Stimulated activated naive CD8-positive, alpha-beta T cell treated with anti-CD3 and anti-CD28 coated beads, Interleukin-15, amount 100 ng/mL, for 72 hours (primary cell): Measurements from ENCODE around the gene IMP3.

Experiments
- ATAC-seq: fragments of 150-1000 bp; cut with Tn5 transposase; 2 replicates; pipeline ENCODE4 v1.10.0; 2021; ENCODE audit warnings: mild to moderate bottlenecking, moderate library complexity
- DNase-seq, 2 donors: peaks; one replicate each; pipeline ENCODE4 v3.0.0; 2021 to 2022
- H3K27ac Mint-ChIP-seq, 2 donors: one replicate each; pipeline ENCODE4 v1.8.0; 2022; ENCODE audit warnings: mild to moderate bottlenecking in 2 of 2, mixed read lengths in 2 of 2, moderate library complexity in 2 of 2
- H3K27me3 Mint-ChIP-seq: one replicate; pipeline ENCODE4 v1.8.0; 2022; ENCODE audit warnings: mixed read lengths
- H3K4me1 Mint-ChIP-seq: one replicate; pipeline ENCODE4 v1.8.0; 2022; ENCODE audit warnings: mild to moderate bottlenecking, mixed read lengths
- H3K4me3 Mint-ChIP-seq, 2 donors: one replicate each; pipeline ENCODE4 v1.8.0; 2022; ENCODE audit warnings: mild to moderate bottlenecking in 2 of 2, mixed read lengths in 2 of 2, moderate library complexity in 1 of 2
- H3K9me3 Mint-ChIP-seq, 2 donors: one replicate each; pipeline ENCODE4 v1.8.0; 2022; ENCODE audit warnings: mixed read lengths in 2 of 2

IMP3 gene

GRCh38 chr15:75620841-75621391 lies 19.1 kb downstream of the IMP3 start:
- Mint-ChIP-seq H3K9me3 (no peaks in the 10 kb centered on the region), H3K27me3 (no peaks in the 10 kb centered on the region), H3K4me1 (peaks cover 46% of the 10 kb centered on the region), H3K27ac (peak overlapping the region; percentile 77 to 91), H3K4me3 (peak overlapping the region; percentile 55 to 58)
- DNase-seq (no peak), ATAC-seq (no peak)

GRCh38 chr15:75620058-75620820 lies 19.8 kb downstream of the IMP3 start:
- Mint-ChIP-seq H3K9me3 (no peaks in the 10 kb centered on the region), H3K27me3 (no peaks in the 10 kb centered on the region), H3K4me1 (peaks cover 44% of the 10 kb centered on the region), H3K27ac (peak overlapping the region; percentile 77 to 90), H3K4me3 (peak overlapping the region; percentile 55 to 58)
- DNase-seq (no peak), ATAC-seq (no peak)

DNA sequence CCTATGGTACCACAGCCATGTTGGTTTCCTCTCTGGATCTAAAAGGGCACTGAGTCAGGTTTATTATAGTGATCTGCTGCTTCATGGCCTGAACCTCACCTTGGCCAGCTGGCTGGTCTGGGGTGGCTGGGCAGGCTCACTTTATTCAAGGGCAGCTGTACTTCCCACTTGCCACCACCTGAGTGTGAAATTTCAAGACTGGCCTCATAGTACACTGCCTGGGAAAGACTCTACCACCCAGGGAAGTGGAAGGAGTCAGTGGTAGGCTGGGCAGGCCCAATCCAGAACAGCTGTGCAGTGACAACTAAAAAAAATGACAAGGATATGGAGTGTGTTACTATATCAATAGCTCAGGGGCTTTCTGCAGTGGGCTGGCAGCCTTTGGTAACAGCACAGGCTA lies 23.3 kb downstream of the IMP3 start:
- peaks cover 26% of the 10 kb centered on the region for H3K4me1 Mint-ChIP-seq
- H3K4me3 Mint-ChIP-seq, result no peak overlapping the region
- no peaks in the 10 kb centered on the region for H3K9me3 Mint-ChIP-seq
- H3K27me3 Mint-ChIP-seq, result no peaks in the 10 kb centered on the region
- ATAC-seq (no peak), DNase-seq (no peak)
- H3K27ac Mint-ChIP-seq, result no peak overlapping the region

DNA sequence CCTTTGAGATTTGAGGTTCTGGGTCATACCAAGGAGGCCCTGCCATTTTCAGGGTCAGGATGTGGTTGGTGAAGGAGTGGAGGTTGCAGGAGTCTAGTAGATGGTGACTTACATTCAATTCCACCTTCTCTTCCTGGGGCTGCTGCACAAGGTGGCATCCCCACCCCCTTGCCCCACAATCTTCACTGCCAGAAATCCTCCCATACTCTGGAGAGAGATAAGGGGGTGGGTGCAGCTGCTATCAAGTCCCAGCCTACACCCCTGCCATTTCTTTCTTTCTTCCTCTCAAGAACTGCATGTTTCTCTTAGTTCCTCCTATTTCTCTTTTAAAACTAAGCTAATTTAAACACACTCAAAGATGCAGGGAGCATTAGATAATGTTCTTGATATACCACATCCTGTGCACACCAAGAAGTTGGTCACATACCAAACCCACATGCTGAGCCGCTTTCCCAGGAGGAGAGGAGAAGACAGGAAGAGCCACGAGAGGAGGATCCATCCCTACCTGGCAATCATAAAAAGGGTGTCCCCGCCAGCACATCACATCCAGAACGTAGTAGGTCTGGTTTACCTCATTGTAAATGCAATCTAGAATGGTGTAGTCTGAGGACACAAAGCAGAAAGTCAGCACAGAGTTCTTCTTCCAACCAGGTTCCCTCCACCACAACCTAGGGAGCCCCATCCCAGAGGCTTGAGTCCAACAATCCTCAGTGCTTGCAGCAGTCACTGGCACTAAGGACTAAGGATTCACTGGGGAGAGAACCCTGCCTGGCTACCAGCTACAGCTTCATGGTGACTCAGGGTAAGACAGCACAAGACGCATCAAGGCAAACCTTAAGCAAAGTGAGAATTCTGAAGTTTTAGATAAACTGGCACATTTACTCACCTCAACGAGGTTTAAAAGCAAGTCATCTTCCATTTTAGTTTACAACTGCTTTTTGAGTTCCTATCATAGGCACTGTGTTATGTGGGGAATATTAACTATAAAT lies 33.0 kb downstream of the IMP3 start:
- ATAC-seq (peak; percentile 93), DNase-seq (peak in 1 of 2 donors; percentile 26)
- H3K27ac Mint-ChIP-seq, result peak overlapping the region; percentile 51 to 91
- peaks cover 35% of the 10 kb centered on the region for H3K4me1 Mint-ChIP-seq
- H3K27me3 Mint-ChIP-seq, result no peaks in the 10 kb centered on the region
- no peaks in the 10 kb centered on the region for H3K9me3 Mint-ChIP-seq
- peak overlapping the region; percentile 31 to 48 for H3K4me3 Mint-ChIP-seq

GRCh38 chr15:75606026-75606425 lies 34.0 kb downstream of the IMP3 start:
- no peak for ATAC-seq
- Mint-ChIP-seq H3K9me3 (no peaks in the 10 kb centered on the region), H3K4me3 (peak overlapping the region; percentile 48 to 57), H3K27me3 (no peaks in the 10 kb centered on the region), H3K27ac (peak overlapping the region; percentile 51 to 91), H3K4me1 (peaks cover 40% of the 10 kb centered on the region)
- DNase-seq, result no peak

GRCh38 chr15:75599401-75599800 lies 40.6 kb downstream of the IMP3 start:
- DNase-seq, result no peak
- ATAC-seq, result no peak
- H3K4me1 Mint-ChIP-seq, result peaks cover 25% of the 10 kb centered on the region
- no peak overlapping the region for H3K4me3 Mint-ChIP-seq
- H3K9me3 Mint-ChIP-seq, result no peaks in the 10 kb centered on the region
- H3K27ac Mint-ChIP-seq, result no peak overlapping the region
- H3K27me3 Mint-ChIP-seq, result no peaks in the 10 kb centered on the region

DNA sequence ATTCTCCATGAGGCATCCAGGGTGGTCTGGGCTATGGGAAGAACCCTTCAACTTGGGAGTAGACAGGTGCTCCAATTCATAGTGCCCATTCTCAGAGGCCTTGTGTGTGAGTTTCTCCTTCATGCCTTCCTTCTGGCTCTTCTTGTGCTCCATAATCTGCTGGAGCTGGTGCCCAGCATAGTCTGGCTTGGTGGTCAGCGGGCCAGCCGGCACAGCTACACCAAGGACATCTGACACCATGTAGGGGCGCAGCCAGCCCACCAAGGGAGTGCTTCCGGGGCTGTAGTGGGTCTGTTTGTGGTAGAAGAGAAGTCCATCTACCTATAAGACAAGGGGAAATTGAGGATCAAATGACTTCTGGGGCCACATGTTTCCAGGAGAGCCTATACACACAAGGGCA lies 41.7 kb downstream of the IMP3 start:
- peak overlapping the region in 1 of 2 donors; percentile 27 for H3K4me3 Mint-ChIP-seq
- H3K27ac Mint-ChIP-seq, result peak overlapping the region; percentile 9 to 88
- no peaks in the 10 kb centered on the region for H3K27me3 Mint-ChIP-seq
- no peaks in the 10 kb centered on the region for H3K9me3 Mint-ChIP-seq
- H3K4me1 Mint-ChIP-seq, result peaks cover 25% of the 10 kb centered on the region
- ATAC-seq, result no peak
- DNase-seq, result no peak

- peaks cover 25% of the 10 kb centered on the region for H3K4me1 Mint-ChIP-seq
- H3K27ac Mint-ChIP-seq, result peak overlapping the region; percentile 9 to 79
- H3K9me3 Mint-ChIP-seq, result no peaks in the 10 kb centered on the region
- peak; percentile 68 for ATAC-seq
- no peaks in the 10 kb centered on the region for H3K27me3 Mint-ChIP-seq
- DNase-seq, result peak; percentile 19 to 26
- H3K4me3 Mint-ChIP-seq, result peak overlapping the region; percentile 34 to 71
Measured at GRCh38 chr15:75597667-75598341, 42.2 kb downstream of the IMP3 start.

- no peaks in the 10 kb centered on the region for H3K27me3 Mint-ChIP-seq
- peak overlapping the region in 1 of 2 donors; percentile 79 for H3K27ac Mint-ChIP-seq
- H3K4me1 Mint-ChIP-seq, result peaks cover 25% of the 10 kb centered on the region
- no peak for DNase-seq
- ATAC-seq, result no peak
- no peak overlapping the region for H3K4me3 Mint-ChIP-seq
- no peaks in the 10 kb centered on the region for H3K9me3 Mint-ChIP-seq
Measured at GRCh38 chr15:75596703-75597345, 43.2 kb downstream of the IMP3 start.

DNA sequence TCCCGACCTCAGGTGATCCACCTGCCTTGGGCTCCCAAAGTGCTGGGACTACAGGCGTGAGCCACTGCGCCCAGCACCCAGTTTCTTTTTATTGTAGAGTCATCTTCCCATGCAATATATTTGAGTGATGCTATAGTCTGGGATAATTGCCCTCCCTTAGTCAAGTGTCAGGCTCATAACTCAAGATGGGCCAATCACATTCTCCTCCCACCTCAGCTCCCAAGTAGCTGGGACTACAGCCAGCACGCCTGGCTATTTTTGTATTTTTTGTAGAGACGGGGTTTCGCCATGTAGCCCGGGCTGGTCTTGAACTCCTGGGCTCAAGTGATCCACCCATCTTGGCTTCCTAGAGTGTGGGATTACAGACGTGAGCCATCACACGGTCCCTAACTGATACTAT lies 45.7 kb downstream of the IMP3 start:
- H3K4me3 Mint-ChIP-seq, result no peak overlapping the region
- peaks cover 39% of the 10 kb centered on the region for H3K4me1 Mint-ChIP-seq
- peak overlapping the region in 1 of 2 donors; percentile 65 for H3K27ac Mint-ChIP-seq
- DNase-seq (no peak), ATAC-seq (no peak)
- H3K27me3 Mint-ChIP-seq, result no peaks in the 10 kb centered on the region
- no peaks in the 10 kb centered on the region for H3K9me3 Mint-ChIP-seq

GRCh38 chr15:75591655-75592364 lies 48.2 kb downstream of the IMP3 start:
- no peaks in the 10 kb centered on the region for H3K9me3 Mint-ChIP-seq
- DNase-seq (no peak), ATAC-seq (no peak)
- peaks cover 24% of the 10 kb centered on the region for H3K4me1 Mint-ChIP-seq
- H3K27ac Mint-ChIP-seq, result no peak overlapping the region
- H3K27me3 Mint-ChIP-seq, result no peaks in the 10 kb centered on the region
- no peak overlapping the region for H3K4me3 Mint-ChIP-seq

DNA sequence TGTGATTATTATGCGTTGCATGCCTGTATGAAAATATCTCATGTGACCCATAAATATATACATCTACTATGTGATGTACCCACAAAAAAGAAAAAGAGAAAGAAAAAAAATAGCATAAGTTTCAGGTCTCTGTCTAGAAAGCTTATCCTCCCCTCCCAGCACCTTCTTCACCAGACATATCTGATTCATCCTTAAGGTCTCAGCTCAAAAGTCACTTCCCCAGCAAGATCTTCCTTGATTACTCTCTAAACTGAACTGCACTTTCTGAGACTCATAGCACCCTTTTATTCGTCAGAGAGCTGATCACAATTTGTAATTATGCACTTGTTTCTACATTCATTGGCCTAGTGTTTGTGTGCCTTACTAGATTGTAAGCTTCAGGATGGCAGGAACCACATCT lies 49.8 kb downstream of the IMP3 start:
- ATAC-seq (no peak), DNase-seq (no peak)
- no peaks in the 10 kb centered on the region for H3K9me3 Mint-ChIP-seq
- no peaks in the 10 kb centered on the region for H3K27me3 Mint-ChIP-seq
- H3K4me1 Mint-ChIP-seq, result peaks cover 22% of the 10 kb centered on the region
- H3K27ac Mint-ChIP-seq, result peak overlapping the region in 1 of 2 donors; percentile 29
- H3K4me3 Mint-ChIP-seq, result no peak overlapping the region
